Breast epithelium (tissue), 4 donors: ENCODE measurements around the gene COQ8B. TPM values are rescaled to one million over a fixed set of nuclear protein-coding genes. Genes with fewer than 3 reads are reported as not detected.

ENCODE experiments used
- DNase-seq, 2 donors: peaks; one replicate each; pipeline ENCODE4 v3.0.0-alpha.2; 2019; ENCODE audit warnings: low spot score in 2 of 2
- H3K27ac ChIP-seq, 2 donors: fragments of 200-600 bp; sonication (generic) in 1 of 2; one replicate each; pipeline ENCODE4 v1.5.1; 2016 to 2019; ENCODE audit warnings: mild to moderate bottlenecking in 1 of 2
- H3K27me3 ChIP-seq, 2 donors: fragments of 200-600 bp; sonication (generic) in 1 of 2; one replicate each; pipeline versions ENCODE4 v1.5.1 to v1.6.0; 2017 to 2019; ENCODE audit warnings: control low read depth in 1 of 2, mild to moderate bottlenecking in 1 of 2
- H3K36me3 ChIP-seq: fragments of 200-600 bp; one replicate; pipeline ENCODE4 v1.5.1; 2019
- H3K4me1 ChIP-seq, 2 donors: fragments of 200-600 bp; sonication (generic); one replicate each; pipeline ENCODE4 v1.5.1; 2016 to 2019; ENCODE audit warnings: control low read depth in 1 of 2
- H3K4me3 ChIP-seq, 3 donors: fragments of 200-600 bp; sonication (generic); 1 replicate in 2 of 3; 2 replicates in 1 of 3; pipeline ENCODE4 v1.5.1; 2016 to 2019; ENCODE audit warnings: mild to moderate bottlenecking in 3 of 3, moderate library complexity in 2 of 3
- H3K9me3 ChIP-seq, 2 donors: fragments of 200-600 bp; sonication (generic) in 1 of 2; one replicate each; pipeline ENCODE4 v1.5.1; 2016 to 2019; ENCODE audit warnings: control low read depth in 1 of 2
- POLR2A ChIP-seq: fragments of 450-650 bp; IDR thresholded peaks from one replicate; pipeline ENCODE4 v1.6.1; 2016; ENCODE audit warnings: antibody characterized with exemption, mild to moderate bottlenecking, moderate library complexity
- POLR2AphosphoS5 ChIP-seq, 3 donors: sonication (generic); formaldehyde crosslinking; IDR thresholded peaks; one replicate each; pipeline ENCODE4 v1.6.1; 2017; ENCODE audit warnings: antibody characterized with exemption in 3 of 3
- intact Hi-C: fragments of 100-400 bp; cut with DNase I; formaldehyde crosslinking; loops from one replicate; pipeline ENCODE4 v1.15.1; 2023; ENCODE audit warnings: low total_unique reads
- total RNA-seq, 3 donors: library from RNA; depleted of rRNA; stranded (reverse); fragments of >200 nt; gene quantifications; one replicate each; pipeline ENCODE4 v1.1.0, GENCODE V29; 2016
- TF ChIP-seq, protein P1 (sequence below), 3 donors: fragments of 450-650 bp; IDR thresholded peaks; one replicate each; pipeline ENCODE4 v1.5.1; 2016 to 2017; ENCODE audit warnings: antibody characterized with exemption in 3 of 3, mild to moderate bottlenecking in 3 of 3, moderate library complexity in 3 of 3

Gene COQ8B
- total RNA-seq, 3 donors from 2014 or later, result 28.2 to 50.8 (median 45.7) TPM

DNA sequence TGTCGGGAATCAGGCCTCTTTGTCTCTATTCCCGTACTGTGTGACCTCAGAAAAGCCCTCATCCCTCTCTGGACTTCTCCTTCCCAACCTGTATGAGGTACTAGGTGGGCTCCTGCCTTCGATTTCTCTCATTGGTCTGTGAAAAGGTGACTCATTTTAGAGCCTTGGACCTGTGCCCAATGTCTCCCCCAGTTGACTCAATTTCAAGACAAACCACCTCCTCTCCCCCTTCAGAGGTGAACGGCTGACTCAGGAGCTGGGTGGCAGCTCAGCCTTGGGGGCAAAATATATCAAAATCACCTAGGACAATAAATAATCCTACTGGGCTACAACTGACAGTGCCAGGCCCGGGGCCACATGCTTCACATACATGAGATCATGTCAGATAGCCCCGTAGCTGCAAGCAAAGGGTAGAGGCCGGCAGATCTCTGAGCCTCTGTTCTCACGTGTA is 630 bp downstream of the COQ8B start:
- TF ChIP-seq, protein P1, sequence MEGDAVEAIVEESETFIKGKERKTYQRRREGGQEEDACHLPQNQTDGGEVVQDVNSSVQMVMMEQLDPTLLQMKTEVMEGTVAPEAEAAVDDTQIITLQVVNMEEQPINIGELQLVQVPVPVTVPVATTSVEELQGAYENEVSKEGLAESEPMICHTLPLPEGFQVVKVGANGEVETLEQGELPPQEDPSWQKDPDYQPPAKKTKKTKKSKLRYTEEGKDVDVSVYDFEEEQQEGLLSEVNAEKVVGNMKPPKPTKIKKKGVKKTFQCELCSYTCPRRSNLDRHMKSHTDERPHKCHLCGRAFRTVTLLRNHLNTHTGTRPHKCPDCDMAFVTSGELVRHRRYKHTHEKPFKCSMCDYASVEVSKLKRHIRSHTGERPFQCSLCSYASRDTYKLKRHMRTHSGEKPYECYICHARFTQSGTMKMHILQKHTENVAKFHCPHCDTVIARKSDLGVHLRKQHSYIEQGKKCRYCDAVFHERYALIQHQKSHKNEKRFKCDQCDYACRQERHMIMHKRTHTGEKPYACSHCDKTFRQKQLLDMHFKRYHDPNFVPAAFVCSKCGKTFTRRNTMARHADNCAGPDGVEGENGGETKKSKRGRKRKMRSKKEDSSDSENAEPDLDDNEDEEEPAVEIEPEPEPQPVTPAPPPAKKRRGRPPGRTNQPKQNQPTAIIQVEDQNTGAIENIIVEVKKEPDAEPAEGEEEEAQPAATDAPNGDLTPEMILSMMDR (IDR thresholded peaks at IDR 0.05), result no peak
- TF ChIP-seq POLR2AphosphoS5 (IDR thresholded peaks at IDR 0.05), result no peak
- TF ChIP-seq POLR2A, result no peak
- peak in 1 of 2 donors; percentile 61 for DNase-seq
- intact Hi-C loops, result no loop called here
- Histone ChIP-seq H3K27me3 (no peaks in the 10 kb centered on the region), H3K4me3 (peak overlapping the region; percentile 86 to 94 (median 91)), H3K4me1 (peaks cover 0 to 2% of the 10 kb centered on the region in 2 donors), H3K36me3 (no peaks in the 10 kb centered on the region), H3K9me3 (no peaks in the 10 kb centered on the region), H3K27ac (peak overlapping the region; percentile 94 to 99)

DNA sequence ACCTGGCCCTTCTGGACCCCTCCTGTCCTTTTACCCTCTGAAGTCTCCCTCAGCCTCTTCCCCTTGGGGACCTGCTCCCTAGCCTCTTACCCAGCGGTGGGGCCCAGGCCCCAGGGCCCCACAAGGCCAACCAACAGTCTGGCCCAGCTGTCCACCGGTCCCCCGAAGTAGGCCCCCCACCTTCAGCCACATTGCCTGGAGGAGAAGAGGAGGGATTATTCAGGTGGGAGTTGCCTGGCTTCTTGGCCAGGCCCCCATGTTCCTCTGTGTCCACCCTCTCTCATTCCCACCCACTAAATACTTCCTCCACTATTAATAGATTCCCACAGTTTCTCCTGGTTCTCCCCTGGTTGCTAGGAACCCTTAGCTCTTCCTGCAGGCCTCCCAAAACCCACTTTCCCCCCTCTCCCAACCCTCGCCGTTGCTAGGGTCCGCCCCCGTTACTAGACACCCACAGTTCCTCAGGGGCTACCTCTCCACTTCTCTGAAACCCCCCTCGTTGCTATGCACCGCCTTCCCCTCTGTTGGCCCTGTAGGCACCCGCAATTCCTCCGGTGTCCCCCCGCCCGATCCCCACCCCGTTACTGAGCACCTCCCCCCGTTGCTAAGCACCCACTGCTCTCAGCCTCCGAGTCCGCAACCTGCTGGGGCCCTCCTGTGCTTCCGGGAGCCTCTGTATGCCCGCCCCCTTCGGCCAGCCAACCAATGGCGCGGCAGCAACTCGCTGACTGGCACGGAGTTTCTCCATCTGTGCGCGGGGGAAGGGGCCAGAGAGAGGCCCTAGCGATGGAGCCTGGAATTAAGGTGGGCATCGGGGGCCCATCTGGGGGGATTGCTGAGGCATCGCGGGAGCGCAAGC is 2.0 kb downstream of the COQ8B start:
- Histone ChIP-seq H3K36me3 (no peaks in the 10 kb centered on the region), H3K4me1 (no peaks in the 10 kb centered on the region), H3K27ac (peak overlapping the region; percentile 94 to 99), H3K27me3 (no peaks in the 10 kb centered on the region), H3K9me3 (no peaks in the 10 kb centered on the region), H3K4me3 (peak overlapping the region; percentile 47 to 91 (median 86))
- intact Hi-C loops, result loop anchor here (1.0 kb wide), 1 partner anchor 37 kb away; the partner anchor contains the start of gene SNRPA
- peak; percentile 91 to 92 for DNase-seq
- peak in 1 of 3 donors; percentile 8 for TF ChIP-seq POLR2AphosphoS5 (IDR thresholded peaks at IDR 0.05)
- TF ChIP-seq POLR2A, result no peak

DNA sequence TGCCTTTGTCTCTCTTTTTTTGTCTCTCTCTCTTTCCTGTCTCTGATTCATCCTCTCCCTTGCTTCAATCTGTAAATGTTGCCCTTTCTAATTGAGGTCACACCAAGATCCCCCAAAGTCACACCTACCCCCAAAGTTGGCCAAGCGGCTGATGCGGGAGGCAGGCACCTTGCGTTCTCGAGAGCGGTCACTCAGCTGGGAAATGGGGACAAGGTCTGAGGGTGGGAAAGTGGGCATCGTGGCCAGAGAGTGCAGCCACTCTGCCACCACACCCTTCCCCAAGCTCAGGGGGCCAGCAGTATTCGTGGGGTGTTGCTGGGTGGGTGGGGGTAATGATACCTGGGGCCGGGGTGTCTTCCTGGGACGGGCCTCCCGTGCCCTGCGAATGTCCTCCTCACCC is 2.7 kb downstream of the COQ8B start:
- H3K27ac ChIP-seq, result peak overlapping the region; percentile 94 to 99
- peak overlapping the region in 2 of 3 donors; percentile 86 to 91 for H3K4me3 ChIP-seq
- H3K36me3 ChIP-seq, result no peaks in the 10 kb centered on the region
- no peaks in the 10 kb centered on the region for H3K4me1 ChIP-seq
- no peak for DNase-seq
- no peaks in the 10 kb centered on the region for H3K27me3 ChIP-seq
- no peaks in the 10 kb centered on the region for H3K9me3 ChIP-seq
- no peak for TF ChIP-seq POLR2AphosphoS5 (IDR thresholded peaks at IDR 0.05)
- TF ChIP-seq, protein P1 (IDR thresholded peaks at IDR 0.05), result no peak
- TF ChIP-seq POLR2A, result no peak
- intact Hi-C loops, result no loop called here

DNA sequence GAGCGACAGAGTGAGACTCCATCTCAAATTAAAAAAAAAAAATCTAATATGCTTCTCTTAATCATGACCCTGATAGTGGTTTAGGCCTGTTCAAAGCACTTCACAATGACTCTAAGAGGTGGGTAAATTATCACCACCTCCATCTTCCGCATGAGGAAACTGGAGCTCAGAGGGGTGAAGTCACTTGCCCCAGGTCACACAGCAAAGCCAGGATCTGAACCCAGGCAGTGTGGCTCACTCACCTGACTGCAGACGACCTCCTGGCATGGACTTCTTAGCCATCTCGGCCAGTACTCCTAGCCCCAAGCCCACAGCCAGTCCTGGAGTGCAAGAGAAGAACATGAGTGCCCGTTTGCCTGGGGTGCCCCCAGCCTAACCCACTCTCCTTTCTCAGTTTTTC is 6.9 kb downstream of the COQ8B start:
- intact Hi-C loops, result no loop called here
- H3K27me3 ChIP-seq, result no peaks in the 10 kb centered on the region
- no peak overlapping the region for H3K27ac ChIP-seq
- no peaks in the 10 kb centered on the region for H3K4me1 ChIP-seq
- no peak overlapping the region for H3K4me3 ChIP-seq
- no peak for DNase-seq
- no peaks in the 10 kb centered on the region for H3K36me3 ChIP-seq
- no peaks in the 10 kb centered on the region for H3K9me3 ChIP-seq
- TF ChIP-seq POLR2A (no peak), POLR2AphosphoS5 (IDR thresholded peaks at IDR 0.05) (no peak)
- TF ChIP-seq, protein P1 (IDR thresholded peaks at IDR 0.05), result no peak

DNA sequence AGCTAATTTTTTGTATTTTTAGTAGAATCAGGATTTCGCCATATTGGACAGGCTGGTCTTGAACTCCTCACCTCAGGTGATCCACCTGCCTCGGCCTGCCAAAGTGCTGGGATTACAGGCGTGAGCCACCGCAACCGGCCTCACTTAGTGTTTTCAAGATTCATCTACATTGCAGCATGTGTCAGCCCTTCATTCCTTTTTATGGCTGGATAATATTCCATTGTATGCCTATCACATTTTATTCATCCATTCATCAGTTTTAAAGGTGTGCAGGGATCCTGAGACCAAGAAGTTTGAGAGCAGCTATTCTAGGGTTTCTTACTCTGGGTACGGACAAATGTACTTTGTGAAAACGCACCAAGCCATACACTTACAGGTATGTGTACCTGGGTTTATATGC is 9.1 kb downstream of the COQ8B start:
- H3K9me3 ChIP-seq, result no peaks in the 10 kb centered on the region
- no peaks in the 10 kb centered on the region for H3K27me3 ChIP-seq
- DNase-seq, result no peak
- TF ChIP-seq POLR2A, result no peak
- TF ChIP-seq POLR2AphosphoS5 (IDR thresholded peaks at IDR 0.05), result no peak
- H3K4me1 ChIP-seq, result no peaks in the 10 kb centered on the region
- H3K36me3 ChIP-seq, result no peaks in the 10 kb centered on the region
- intact Hi-C loops, result no loop called here
- H3K4me3 ChIP-seq, result no peak overlapping the region
- H3K27ac ChIP-seq, result no peak overlapping the region

DNA sequence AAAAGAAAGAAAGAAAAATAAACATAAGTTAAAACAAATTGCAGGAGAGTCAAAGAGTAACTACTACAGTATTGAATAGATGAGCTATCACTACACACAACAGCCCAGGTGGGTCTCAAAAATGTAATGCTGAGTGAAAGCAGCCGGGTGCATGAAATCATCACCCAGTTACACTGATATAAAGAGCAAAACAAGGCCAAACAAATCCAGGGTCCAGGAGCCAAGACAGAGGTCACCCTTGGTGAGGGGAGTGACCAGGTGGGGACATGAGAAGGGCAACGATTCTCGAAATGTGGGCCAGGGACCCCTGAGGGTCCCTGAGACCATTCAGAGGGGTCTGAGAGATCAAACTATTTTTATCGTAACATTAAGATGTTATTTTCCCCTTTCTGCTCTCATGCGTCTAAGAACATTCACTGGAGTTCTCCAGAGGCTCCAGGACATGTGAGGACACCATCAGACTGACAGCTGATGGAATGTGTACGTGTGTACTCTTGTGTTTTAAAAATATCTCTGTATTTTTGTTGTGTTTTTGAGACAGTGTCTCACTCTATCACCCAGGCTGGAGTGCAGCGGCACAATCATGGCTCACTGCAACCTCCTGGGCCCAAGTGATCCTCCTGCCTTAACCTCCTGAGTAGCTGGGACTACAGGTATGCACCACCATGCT is 10.6 kb downstream of the COQ8B start:
- intact Hi-C loops, result no loop called here
- TF ChIP-seq, protein P1 (IDR thresholded peaks at IDR 0.05), result no peak
- TF ChIP-seq POLR2AphosphoS5 (IDR thresholded peaks at IDR 0.05) (no peak), POLR2A (no peak)
- H3K27me3 ChIP-seq, result no peaks in the 10 kb centered on the region
- no peak overlapping the region for H3K27ac ChIP-seq
- H3K36me3 ChIP-seq, result no peaks in the 10 kb centered on the region
- no peak overlapping the region for H3K4me3 ChIP-seq
- H3K4me1 ChIP-seq, result no peaks in the 10 kb centered on the region
- DNase-seq, result no peak
- H3K9me3 ChIP-seq, result no peaks in the 10 kb centered on the region
